Cardiac muscle cell (in vitro differentiated cells and primary cell): ENCODE data around the gene GABRG3. TPM values are rescaled to one million over a fixed set of nuclear protein-coding genes. Genes with fewer than 3 reads are reported as not detected.

Source experiments
- DNase-seq, 2 donors: peaks; one replicate each; pipeline versions ENCODE4 v3.0.0 to v3.0.0-alpha.2; 2010 to 2017; ENCODE audit warnings: low read depth in 1 of 2, low spot score in 1 of 2
- H3K27ac ChIP-seq: fragments of 200-600 bp; sonication (generic); 2 replicates; pipeline ENCODE4 v1.5.1; 2016
- H3K27me3 ChIP-seq: fragments of 200-600 bp; sonication (generic); 2 replicates; pipeline ENCODE4 v1.6.0; 2016; ENCODE audit warnings: control low read depth
- H3K36me3 ChIP-seq: fragments of 200-600 bp; sonication (generic); 2 replicates; pipeline ENCODE4 v1.5.1; 2016; ENCODE audit warnings: control low read depth
- H3K4me1 ChIP-seq: fragments of 200-600 bp; sonication (generic); 2 replicates; pipeline ENCODE4 v1.8.1; 2017; ENCODE audit warnings: low read depth, mild to moderate bottlenecking, mixed run types
- H3K4me3 ChIP-seq: fragments of 200-600 bp; sonication (generic); 2 replicates; pipeline ENCODE4 v1.5.1; 2016; ENCODE audit warnings: mild to moderate bottlenecking
- H3K9me3 ChIP-seq: fragments of 200-600 bp; sonication (generic); 2 replicates; pipeline ENCODE4 v1.5.1; 2017; ENCODE audit warnings: low read depth, mild to moderate bottlenecking, control low read depth
- polyA plus RNA-seq: library from polyadenylated mRNA; unstranded; fragments of >200 nt; fragmentation: Nextera tagmentation; extraction: Ambion mirVana; gene quantifications from 2 replicates; pipeline ENCODE4 v1.2.1, GENCODE V29; 2016
- total RNA-seq: library from RNA; depleted of rRNA; stranded (reverse); fragments of >200 nt; gene quantifications from 2 replicates; pipeline ENCODE4 v1.2.3, GENCODE V29; 2016
- TF ChIP-seq, protein P1 (sequence below): IDR thresholded peaks from 2 replicates; pipeline ENCODE4 v1.5.1; 2012; ENCODE audit warnings: low read depth, mild to moderate bottlenecking, low read length

Gene GABRG3
- total and polyA plus RNA-seq, 2 experiments from 2014 or later, result not detected

DNA sequence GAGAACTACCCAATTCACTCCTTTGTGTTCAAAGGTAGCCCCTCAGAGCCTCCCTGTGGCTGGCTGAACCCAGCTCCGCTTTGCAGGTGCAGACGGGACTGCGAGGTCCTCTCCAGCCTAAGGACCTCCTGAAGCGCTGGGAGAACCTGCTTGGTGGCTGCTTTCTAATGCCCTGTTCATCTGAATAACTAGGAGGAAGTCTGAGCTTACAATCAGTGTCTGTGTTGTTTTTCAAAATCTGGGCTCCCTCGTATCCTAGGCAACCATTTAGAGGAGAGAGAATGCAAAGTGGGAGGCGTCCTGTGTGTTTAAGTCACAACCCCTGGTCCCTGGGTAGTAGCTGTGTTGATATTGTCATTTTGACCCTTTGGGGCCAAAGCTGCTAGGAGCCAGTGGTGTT, 99.9 kb downstream of the GABRG3 start:
- TF ChIP-seq, protein P1, sequence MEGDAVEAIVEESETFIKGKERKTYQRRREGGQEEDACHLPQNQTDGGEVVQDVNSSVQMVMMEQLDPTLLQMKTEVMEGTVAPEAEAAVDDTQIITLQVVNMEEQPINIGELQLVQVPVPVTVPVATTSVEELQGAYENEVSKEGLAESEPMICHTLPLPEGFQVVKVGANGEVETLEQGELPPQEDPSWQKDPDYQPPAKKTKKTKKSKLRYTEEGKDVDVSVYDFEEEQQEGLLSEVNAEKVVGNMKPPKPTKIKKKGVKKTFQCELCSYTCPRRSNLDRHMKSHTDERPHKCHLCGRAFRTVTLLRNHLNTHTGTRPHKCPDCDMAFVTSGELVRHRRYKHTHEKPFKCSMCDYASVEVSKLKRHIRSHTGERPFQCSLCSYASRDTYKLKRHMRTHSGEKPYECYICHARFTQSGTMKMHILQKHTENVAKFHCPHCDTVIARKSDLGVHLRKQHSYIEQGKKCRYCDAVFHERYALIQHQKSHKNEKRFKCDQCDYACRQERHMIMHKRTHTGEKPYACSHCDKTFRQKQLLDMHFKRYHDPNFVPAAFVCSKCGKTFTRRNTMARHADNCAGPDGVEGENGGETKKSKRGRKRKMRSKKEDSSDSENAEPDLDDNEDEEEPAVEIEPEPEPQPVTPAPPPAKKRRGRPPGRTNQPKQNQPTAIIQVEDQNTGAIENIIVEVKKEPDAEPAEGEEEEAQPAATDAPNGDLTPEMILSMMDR, result no peak
- H3K4me1 ChIP-seq, result no peaks in the 10 kb centered on the region
- H3K4me3 ChIP-seq, result no peak overlapping the region
- H3K27ac ChIP-seq, result no peak overlapping the region
- H3K36me3 ChIP-seq, result no peaks in the 10 kb centered on the region
- DNase-seq, result no peak
- no peaks in the 10 kb centered on the region for H3K9me3 ChIP-seq
- H3K27me3 ChIP-seq, result no peaks in the 10 kb centered on the region

DNA sequence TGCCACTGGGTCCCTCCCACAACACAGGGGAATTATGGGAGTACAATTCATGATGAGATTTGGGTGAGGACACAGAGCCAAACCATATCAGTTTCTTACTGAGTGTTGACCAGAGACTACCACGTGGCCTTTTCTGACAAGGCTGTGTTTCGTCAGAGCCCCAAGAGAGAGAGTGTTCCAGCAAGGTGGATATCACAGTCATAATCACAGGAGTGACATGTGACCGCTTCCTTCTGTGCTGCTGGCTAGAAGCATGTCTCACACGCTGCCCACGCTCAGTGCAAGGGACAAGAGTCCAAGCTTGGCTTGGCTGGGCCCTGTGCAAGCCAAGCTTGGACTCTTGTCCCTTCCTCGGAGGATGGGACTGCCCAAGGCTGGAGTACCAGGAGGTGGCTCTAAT, 103.2 kb downstream of the GABRG3 start:
- no peak for DNase-seq
- Histone ChIP-seq H3K36me3 (no peaks in the 10 kb centered on the region), H3K27ac (no peak overlapping the region), H3K4me1 (peaks cover 4% of the 10 kb centered on the region), H3K9me3 (no peaks in the 10 kb centered on the region), H3K4me3 (no peak overlapping the region), H3K27me3 (no peaks in the 10 kb centered on the region)
- TF ChIP-seq, protein P1, result no peak

DNA sequence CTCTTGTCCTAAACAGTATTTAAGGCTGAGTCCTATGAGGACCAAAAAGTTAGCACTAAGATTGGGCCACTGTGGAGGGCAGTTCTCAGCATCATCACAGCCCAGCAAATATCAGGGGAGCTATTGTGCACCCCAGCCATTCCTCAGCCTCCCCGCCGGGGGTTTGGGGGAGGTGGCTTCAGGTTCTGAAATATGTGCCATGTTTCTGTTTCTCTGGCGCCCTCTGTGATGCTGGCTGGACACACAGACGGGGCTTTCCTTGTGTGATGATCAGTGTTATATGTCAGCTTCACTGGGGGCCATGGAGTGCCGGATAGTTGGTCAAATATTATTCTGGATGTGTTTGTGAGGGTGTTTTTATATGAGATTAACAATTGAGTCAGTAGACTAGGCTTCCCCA, 106.8 kb downstream of the GABRG3 start:
- TF ChIP-seq, protein P1, result no peak
- H3K4me3 ChIP-seq, result no peak overlapping the region
- H3K27ac ChIP-seq, result no peak overlapping the region
- H3K9me3 ChIP-seq, result no peaks in the 10 kb centered on the region
- no peaks in the 10 kb centered on the region for H3K36me3 ChIP-seq
- DNase-seq, result no peak
- no peaks in the 10 kb centered on the region for H3K27me3 ChIP-seq
- H3K4me1 ChIP-seq, result peaks cover 4% of the 10 kb centered on the region

DNA sequence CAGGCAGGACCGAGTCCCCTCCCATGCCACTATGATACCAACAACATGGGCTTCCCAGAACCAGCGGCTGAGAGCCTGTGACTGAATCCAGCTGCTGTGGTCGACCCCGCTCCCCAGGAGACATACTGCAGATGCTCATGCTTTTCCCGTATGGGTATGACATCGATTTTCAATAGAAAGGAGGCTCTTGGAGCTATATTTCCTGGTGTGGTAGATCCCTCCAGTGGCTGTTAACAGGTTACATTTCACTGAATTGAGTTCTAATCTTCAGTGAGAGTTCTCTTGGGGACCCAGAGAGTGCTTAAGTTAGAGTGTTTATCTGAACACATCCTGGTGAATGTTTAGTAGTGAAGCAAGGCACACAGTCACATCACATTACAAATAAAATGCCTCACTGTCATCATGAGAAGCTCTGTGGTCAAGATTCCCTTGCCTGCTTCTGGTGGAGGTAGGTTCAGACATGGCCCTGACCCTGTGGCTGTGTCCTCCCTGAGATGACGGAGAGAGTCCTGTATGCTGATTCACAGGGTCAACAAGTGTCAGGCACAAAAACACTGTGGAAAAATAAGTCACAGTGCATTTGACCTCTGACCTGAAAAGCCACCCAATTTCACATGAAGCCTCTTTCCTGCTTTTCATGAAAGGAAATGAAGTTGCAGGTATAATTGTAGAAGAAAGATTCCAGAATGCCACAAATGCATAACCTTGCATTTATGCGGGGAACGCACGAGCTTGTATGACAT, 110.9 kb downstream of the GABRG3 start:
- Histone ChIP-seq H3K27ac (no peak overlapping the region), H3K4me3 (no peak overlapping the region), H3K36me3 (no peaks in the 10 kb centered on the region), H3K27me3 (no peaks in the 10 kb centered on the region), H3K4me1 (peaks cover 14% of the 10 kb centered on the region), H3K9me3 (no peaks in the 10 kb centered on the region)
- DNase-seq, result no peak
- TF ChIP-seq, protein P1, result no peak

DNA sequence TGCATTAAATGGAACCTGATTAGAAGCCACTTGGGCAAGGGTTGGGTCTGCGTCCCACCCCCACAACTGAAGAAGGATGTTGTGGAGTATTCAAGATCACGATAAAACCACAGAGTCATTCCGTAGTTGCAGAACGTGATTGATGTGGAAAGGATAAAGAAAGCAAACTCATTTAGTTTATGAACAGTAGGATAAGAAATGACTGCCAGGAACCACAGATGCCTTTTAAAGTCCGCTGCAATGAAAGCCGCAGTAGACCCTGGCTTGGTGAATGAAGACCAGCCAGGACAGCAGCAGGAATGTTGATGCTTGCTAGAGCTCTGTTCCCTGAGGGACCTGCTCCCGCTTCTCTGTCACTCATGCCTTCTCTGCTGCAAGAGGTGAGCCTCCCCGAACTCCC, 111.5 kb downstream of the GABRG3 start:
- no peak for DNase-seq
- no peaks in the 10 kb centered on the region for H3K27me3 ChIP-seq
- H3K9me3 ChIP-seq, result no peaks in the 10 kb centered on the region
- no peaks in the 10 kb centered on the region for H3K36me3 ChIP-seq
- peaks cover 11% of the 10 kb centered on the region for H3K4me1 ChIP-seq
- TF ChIP-seq, protein P1, result no peak
- no peak overlapping the region for H3K27ac ChIP-seq
- H3K4me3 ChIP-seq, result no peak overlapping the region
